Gastrocnemius medialis (tissue), 4 donors: Measurements from ENCODE around the gene FNBP1L.

Experiments used
- POLR2A ChIP-seq, 2 donors: fragments of 450-650 bp; IDR thresholded peaks; one replicate each; pipeline ENCODE4 v1.6.1; 2017; ENCODE audit warnings: antibody characterized with exemption in 2 of 2, mild to moderate bottlenecking in 2 of 2, moderate library complexity in 2 of 2
- TF ChIP-seq, protein P1 (sequence below), 5 experiments: fragments of 450-650 bp in 3 of 5; fragments of 200-600 bp in 2 of 5; sonication (generic) in 2 of 5; IDR thresholded peaks in 4 of 5; conservative IDR thresholded peaks in 1 of 5; 1 replicate in 4 of 5; 2 replicates in 1 of 5; pipeline ENCODE4 v1.5.1; 2016 to 2019; ENCODE audit warnings: antibody characterized with exemption in 5 of 5, mild to moderate bottlenecking in 3 of 5, moderate library complexity in 3 of 5

GRCh38 chr1:93442741-93443140, 5.2 kb upstream of the FNBP1L start:
- TF ChIP-seq, protein P1, sequence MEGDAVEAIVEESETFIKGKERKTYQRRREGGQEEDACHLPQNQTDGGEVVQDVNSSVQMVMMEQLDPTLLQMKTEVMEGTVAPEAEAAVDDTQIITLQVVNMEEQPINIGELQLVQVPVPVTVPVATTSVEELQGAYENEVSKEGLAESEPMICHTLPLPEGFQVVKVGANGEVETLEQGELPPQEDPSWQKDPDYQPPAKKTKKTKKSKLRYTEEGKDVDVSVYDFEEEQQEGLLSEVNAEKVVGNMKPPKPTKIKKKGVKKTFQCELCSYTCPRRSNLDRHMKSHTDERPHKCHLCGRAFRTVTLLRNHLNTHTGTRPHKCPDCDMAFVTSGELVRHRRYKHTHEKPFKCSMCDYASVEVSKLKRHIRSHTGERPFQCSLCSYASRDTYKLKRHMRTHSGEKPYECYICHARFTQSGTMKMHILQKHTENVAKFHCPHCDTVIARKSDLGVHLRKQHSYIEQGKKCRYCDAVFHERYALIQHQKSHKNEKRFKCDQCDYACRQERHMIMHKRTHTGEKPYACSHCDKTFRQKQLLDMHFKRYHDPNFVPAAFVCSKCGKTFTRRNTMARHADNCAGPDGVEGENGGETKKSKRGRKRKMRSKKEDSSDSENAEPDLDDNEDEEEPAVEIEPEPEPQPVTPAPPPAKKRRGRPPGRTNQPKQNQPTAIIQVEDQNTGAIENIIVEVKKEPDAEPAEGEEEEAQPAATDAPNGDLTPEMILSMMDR (IDR thresholded peaks at IDR 0.05 in 4 of 5, conservative IDR thresholded peaks at IDR 0.05 in 1 of 5) = no peak
- no peak for TF ChIP-seq POLR2A (IDR thresholded peaks at IDR 0.05)
